Measurements from ENCODE around the gene NRL. TPM values are rescaled to one million over a fixed set of nuclear protein-coding genes. Genes with fewer than 3 reads are reported as not detected.

NRL gene
- total and polyA plus RNA-seq, 2 donors (not counting 1 experiment from before 2014, with no cell fraction given): 0.45 to 0.99 TPM

DNA sequence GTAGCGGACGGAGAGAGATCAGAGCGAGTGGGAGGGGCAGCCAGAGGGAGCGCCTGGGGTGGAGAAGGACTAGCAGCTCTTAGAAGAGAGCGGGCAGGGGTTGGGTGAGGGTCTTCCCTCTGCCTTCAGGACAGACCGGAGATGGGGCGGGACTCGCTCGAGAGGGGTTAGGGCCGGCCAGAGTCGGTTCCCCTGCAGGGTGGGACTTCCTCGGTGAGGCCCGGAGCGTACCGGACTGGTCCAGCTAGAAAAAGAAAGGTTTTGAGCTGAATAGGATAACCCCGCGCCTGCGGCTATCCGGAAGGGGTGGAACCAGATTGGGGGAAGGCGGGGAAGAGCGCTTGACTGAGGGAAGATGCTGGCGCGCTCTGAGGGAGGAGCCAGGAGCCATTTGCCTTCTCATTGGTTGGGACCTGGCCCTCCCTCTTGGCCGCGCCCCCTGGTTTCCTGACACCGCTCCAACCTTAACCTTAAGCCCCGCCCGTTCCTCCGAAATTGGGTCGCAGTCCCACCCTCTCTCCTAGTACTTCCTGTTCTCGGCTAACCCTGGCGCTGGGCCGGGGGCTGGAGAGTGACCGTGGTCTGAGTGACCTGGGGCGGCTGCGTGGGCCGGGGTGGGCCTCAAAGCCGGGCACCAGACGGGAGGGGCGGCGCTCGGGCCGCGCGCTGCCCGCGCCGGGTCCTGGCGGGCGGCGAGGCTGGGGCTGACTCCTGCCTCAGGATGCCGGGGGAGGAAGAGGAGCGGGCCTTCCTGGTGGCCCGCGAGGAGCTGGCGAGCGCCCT is 32.4 kb upstream of the NRL start, which contains the start of gene RNF31:
RNF31 (plus strand) TSS at position 521 of the 783 bp plus-strand sequence; CDS start at position 722, 201 bp downstream.
- Histone ChIP-seq H3K4me3 (replicated peaks in 1 of 4; ENCODE audit: control extremely low read depth in 1 of 4, insufficient read depth in 1 of 4, low read depth in 3 of 4, low read length in 4 of 4) (peak within 1 kb of the TSS; percentile 87 to 98 (median 94)), H3K4me2 (ENCODE audit: extremely low read depth, insufficient read depth, low read length) (peak within 1 kb of the TSS; percentile 87), H3K9me3 (ENCODE audit: control insufficient read depth, insufficient read depth, low read depth, low read length) (no peaks in the 10 kb centered on the region), H2AFZ (ENCODE audit: low read length) (peak within 1 kb of the TSS; percentile 76), H3K36me3 (ENCODE audit: control insufficient read depth, insufficient read depth, low read length) (peaks cover 23% of the 10 kb centered on the region), H3K79me2 (ENCODE audit: control insufficient read depth, insufficient read depth, low read length) (peaks cover 32% of the 10 kb centered on the region), H3K4me1 (ENCODE audit: control insufficient read depth, extremely low read depth, insufficient read depth, low read length) (peaks cover 8% of the 10 kb centered on the region), H3K27me3 (ENCODE audit: control insufficient read depth, insufficient read depth, low read length) (no peaks in the 10 kb centered on the region), H4K20me1 (ENCODE audit: control insufficient read depth, extremely low read depth, insufficient read depth, low read length) (no peaks in the 10 kb centered on the region), H3K9ac (ENCODE audit: insufficient read depth, low read length) (peak within 1 kb of the TSS; percentile 76), H3K27ac (ENCODE audit: insufficient read depth, low read length) (peak within 1 kb of the TSS; percentile 79)
- TF ChIP-seq, protein P1, sequence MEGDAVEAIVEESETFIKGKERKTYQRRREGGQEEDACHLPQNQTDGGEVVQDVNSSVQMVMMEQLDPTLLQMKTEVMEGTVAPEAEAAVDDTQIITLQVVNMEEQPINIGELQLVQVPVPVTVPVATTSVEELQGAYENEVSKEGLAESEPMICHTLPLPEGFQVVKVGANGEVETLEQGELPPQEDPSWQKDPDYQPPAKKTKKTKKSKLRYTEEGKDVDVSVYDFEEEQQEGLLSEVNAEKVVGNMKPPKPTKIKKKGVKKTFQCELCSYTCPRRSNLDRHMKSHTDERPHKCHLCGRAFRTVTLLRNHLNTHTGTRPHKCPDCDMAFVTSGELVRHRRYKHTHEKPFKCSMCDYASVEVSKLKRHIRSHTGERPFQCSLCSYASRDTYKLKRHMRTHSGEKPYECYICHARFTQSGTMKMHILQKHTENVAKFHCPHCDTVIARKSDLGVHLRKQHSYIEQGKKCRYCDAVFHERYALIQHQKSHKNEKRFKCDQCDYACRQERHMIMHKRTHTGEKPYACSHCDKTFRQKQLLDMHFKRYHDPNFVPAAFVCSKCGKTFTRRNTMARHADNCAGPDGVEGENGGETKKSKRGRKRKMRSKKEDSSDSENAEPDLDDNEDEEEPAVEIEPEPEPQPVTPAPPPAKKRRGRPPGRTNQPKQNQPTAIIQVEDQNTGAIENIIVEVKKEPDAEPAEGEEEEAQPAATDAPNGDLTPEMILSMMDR (conservative IDR thresholded peaks at IDR 0.05 in 1 of 2, IDR thresholded peaks at IDR 0.05 in 1 of 2; ENCODE audit: low read depth in 1 of 2, low read length in 2 of 2): no peak
- no peak for TF ChIP-seq EZH2 (IDR thresholded peaks at IDR 0.05; ENCODE audit: low read length, missing control alignments)
- peak; percentile 98 to 99 for DNase-seq (ENCODE audit: low read depth in 2 of 2)

DNA sequence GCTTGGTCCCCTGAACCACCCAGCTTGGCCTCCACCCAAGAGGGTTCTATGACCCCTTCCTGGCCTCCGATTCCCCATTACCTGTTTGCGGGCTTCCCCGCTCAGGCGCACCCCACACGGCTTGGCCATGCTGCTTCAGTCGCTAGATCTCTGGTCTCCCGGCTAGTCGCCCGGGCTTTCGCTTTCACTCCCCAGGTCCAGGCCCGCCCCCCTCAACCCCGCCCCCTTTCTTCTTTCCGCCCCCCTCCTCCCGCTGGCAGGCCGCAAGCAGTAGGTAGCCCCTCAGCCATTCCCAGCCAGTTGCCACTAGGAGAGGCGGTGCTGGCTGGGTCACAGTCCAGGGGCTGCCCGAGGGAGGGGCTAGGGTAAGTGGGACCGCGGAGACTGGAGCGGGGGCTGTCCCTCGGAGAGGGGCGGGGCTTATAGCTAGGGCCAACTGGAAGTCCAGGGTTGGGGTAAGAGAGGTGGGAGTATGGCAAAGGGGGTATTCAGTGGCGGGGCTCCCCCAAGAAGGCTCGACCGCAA is 31.8 kb upstream of the NRL start, which contains the start of gene PSME2:
PSME2 (minus strand) TSS at position 158 of the 525 bp plus-strand sequence; CDS start at position 129, 29 bp downstream.
- TF ChIP-seq, protein P1 (conservative IDR thresholded peaks at IDR 0.05 in 1 of 2, IDR thresholded peaks at IDR 0.05 in 1 of 2; ENCODE audit: low read depth in 1 of 2, low read length in 2 of 2): no peak
- no peak for TF ChIP-seq EZH2 (IDR thresholded peaks at IDR 0.05; ENCODE audit: low read length, missing control alignments)
- Histone ChIP-seq H3K27ac (ENCODE audit: insufficient read depth, low read length) (peak within 1 kb of the TSS; percentile 79), H3K36me3 (ENCODE audit: control insufficient read depth, insufficient read depth, low read length) (peaks cover 18% of the 10 kb centered on the region), H3K27me3 (ENCODE audit: control insufficient read depth, insufficient read depth, low read length) (no peaks in the 10 kb centered on the region), H3K4me2 (ENCODE audit: extremely low read depth, insufficient read depth, low read length) (peak within 1 kb of the TSS; percentile 86), H3K4me3 (replicated peaks in 1 of 4; ENCODE audit: control extremely low read depth in 1 of 4, insufficient read depth in 1 of 4, low read depth in 3 of 4, low read length in 4 of 4) (peak within 1 kb of the TSS; percentile 87 to 98 (median 94)), H2AFZ (ENCODE audit: low read length) (peak within 1 kb of the TSS; percentile 76), H3K4me1 (ENCODE audit: control insufficient read depth, extremely low read depth, insufficient read depth, low read length) (peaks cover 10% of the 10 kb centered on the region), H3K9me3 (ENCODE audit: control insufficient read depth, insufficient read depth, low read depth, low read length) (no peaks in the 10 kb centered on the region), H3K9ac (ENCODE audit: insufficient read depth, low read length) (peak within 1 kb of the TSS; percentile 76), H3K79me2 (ENCODE audit: control insufficient read depth, insufficient read depth, low read length) (peaks cover 32% of the 10 kb centered on the region), H4K20me1 (ENCODE audit: control insufficient read depth, extremely low read depth, insufficient read depth, low read length) (no peaks in the 10 kb centered on the region)
- peak; percentile 96 to 98 for DNase-seq (ENCODE audit: low read depth in 2 of 2)

All from fibroblast of lung (primary cell).